GM19023 (cell line): ENCODE results near the gene KCNK10.

Source experiments
- ATAC-seq: cut with Tn5 transposase; IDR thresholded peaks from one replicate; pipeline ENCODE4 v1.9.1; 2021; ENCODE audit warnings: mild to moderate bottlenecking, moderate library complexity; ENCODE audit not compliant: unreplicated experiment

Gene KCNK10

GRCh38 chr14:88189417-88190191 is 133.5 kb downstream of the KCNK10 start:
- ATAC-seq = peak; percentile 78

GRCh38 chr14:88188745-88189416 is 134.2 kb downstream of the KCNK10 start:
- peak; percentile 59 for ATAC-seq

- no peak for ATAC-seq
Observed at GRCh38 chr14:88185843-88186242, 137.2 kb downstream of the KCNK10 start.

- ATAC-seq = no peak
Observed at GRCh38 chr14:88184956-88185355, 138.1 kb downstream of the KCNK10 start.

- peak; percentile 70 for ATAC-seq
Observed at GRCh38 chr14:88181072-88181471, 142.0 kb downstream of the KCNK10 start.

GRCh38 chr14:88179716-88180115 is 143.4 kb downstream of the KCNK10 start:
- ATAC-seq = no peak

GRCh38 chr14:88170333-88170732 is 152.7 kb downstream of the KCNK10 start:
- ATAC-seq = no peak

GRCh38 chr14:88168498-88169165 is 154.4 kb downstream of the KCNK10 start:
- ATAC-seq = peak; percentile 80

- no peak for ATAC-seq
Observed at GRCh38 chr14:88168025-88168424, 155.0 kb downstream of the KCNK10 start.

GRCh38 chr14:88166616-88167015 is 156.5 kb downstream of the KCNK10 start:
- ATAC-seq = no peak

- ATAC-seq = no peak
Observed at GRCh38 chr14:88164906-88165534, 158.0 kb downstream of the KCNK10 start.

- ATAC-seq = no peak
Observed at GRCh38 chr14:88163731-88164255, 159.3 kb downstream of the KCNK10 start.

GRCh38 chr14:88156127-88156526 is 166.9 kb downstream of the KCNK10 start:
- ATAC-seq = no peak

GRCh38 chr14:88154926-88155325 is 168.1 kb downstream of the KCNK10 start:
- no peak for ATAC-seq

- no peak for ATAC-seq
Observed at GRCh38 chr14:88154321-88154720, 168.7 kb downstream of the KCNK10 start.

- no peak for ATAC-seq
Observed at GRCh38 chr14:88146881-88147649, 176.0 kb downstream of the KCNK10 start.

- ATAC-seq = no peak
Observed at GRCh38 chr14:88143810-88144209, 179.3 kb downstream of the KCNK10 start.

GRCh38 chr14:88142997-88143396 is 180.1 kb downstream of the KCNK10 start:
- ATAC-seq = no peak

- ATAC-seq = no peak
Observed at GRCh38 chr14:88140874-88141273, 182.2 kb downstream of the KCNK10 start.

GRCh38 chr14:88137327-88137726 is 185.7 kb downstream of the KCNK10 start:
- ATAC-seq = no peak
